Measurements from ENCODE around the gene PRR5L. TPM values are rescaled to one million over a fixed set of nuclear protein-coding genes. Genes with fewer than 3 reads are reported as not detected.

Gene PRR5L
- total RNA-seq, 1 donor: 57.0 TPM

GRCh38 chr11:36350137-36350513, 54.0 kb downstream of the PRR5L start:
- no peak for TF ChIP-seq CTCF (IDR thresholded peaks at IDR 0.05; ENCODE audit: insufficient read depth, low read depth, low read length)
- DNase-seq (ENCODE audit: low read depth): no peak

GRCh38 chr11:36352922-36353321, 56.8 kb downstream of the PRR5L start:
- no peak overlapping the region for H3K4me3 ChIP-seq (ENCODE audit: low read depth, low read length)
- no peak for TF ChIP-seq CTCF (IDR thresholded peaks at IDR 0.05; ENCODE audit: insufficient read depth, low read depth, low read length)
- DNase-seq (ENCODE audit: low read depth): no peak

More at GRCh38 chr11:36350137-36350513, 54.0 kb downstream of the PRR5L start:
- no peak overlapping the region for H3K4me3 ChIP-seq (ENCODE audit: low read depth, low read length)

- no peak for TF ChIP-seq CTCF (IDR thresholded peaks at IDR 0.05; ENCODE audit: insufficient read depth, low read depth, low read length)
- H3K4me3 ChIP-seq (ENCODE audit: low read depth, low read length): no peak overlapping the region
- peak; percentile 67 for DNase-seq (ENCODE audit: low read depth)
Measured at GRCh38 chr11:36354221-36355003, 58.3 kb downstream of the PRR5L start.

GRCh38 chr11:36356201-36356600, 60.1 kb downstream of the PRR5L start:
- no peak overlapping the region for H3K4me3 ChIP-seq (ENCODE audit: low read depth, low read length)
- TF ChIP-seq CTCF (IDR thresholded peaks at IDR 0.05; ENCODE audit: insufficient read depth, low read depth, low read length): no peak
- DNase-seq (ENCODE audit: low read depth): no peak

- TF ChIP-seq CTCF (IDR thresholded peaks at IDR 0.05; ENCODE audit: insufficient read depth, low read depth, low read length): no peak
- no peak for DNase-seq (ENCODE audit: low read depth)
- no peak overlapping the region for H3K4me3 ChIP-seq (ENCODE audit: low read depth, low read length)
Measured at GRCh38 chr11:36357831-36358230, 61.7 kb downstream of the PRR5L start.

GRCh38 chr11:36358436-36358835, 62.3 kb downstream of the PRR5L start:
- DNase-seq (ENCODE audit: low read depth): no peak
- H3K4me3 ChIP-seq (ENCODE audit: low read depth, low read length): no peak overlapping the region
- no peak for TF ChIP-seq CTCF (IDR thresholded peaks at IDR 0.05; ENCODE audit: insufficient read depth, low read depth, low read length)

- no peak for DNase-seq (ENCODE audit: low read depth)
- no peak overlapping the region for H3K4me3 ChIP-seq (ENCODE audit: low read depth, low read length)
- no peak for TF ChIP-seq CTCF (IDR thresholded peaks at IDR 0.05; ENCODE audit: insufficient read depth, low read depth, low read length)
Measured at GRCh38 chr11:36360318-36360717, 64.2 kb downstream of the PRR5L start.

Measured in fibroblast of villous mesenchyme (primary cell).